Hippocampal formation (tissue), 2 donors: ENCODE results near the gene OR2AT4.
"Not testable (repeated sequence)": the region's sequence is repeated elsewhere in the genome, so short reads cannot be mapped to it uniquely, and the experiment has no call there.

Experiments used
- DNase-seq, 2 donors: peaks; one replicate each; lab custom pipeline; 2025; lab: John Stamatoyannopoulos, UW

Gene OR2AT4

GRCh38 chr11:75103380-75104026 is 6.8 kb upstream of the OR2AT4 start:
- DNase-seq, result no peak

- DNase-seq, result no peak
Measured at GRCh38 chr11:75101424-75102128, 4.9 kb upstream of the OR2AT4 start.

GRCh38 chr11:75100314-75100713 is 3.6 kb upstream of the OR2AT4 start:
- DNase-seq, result no peak

- DNase-seq, result no peak
Measured at GRCh38 chr11:75099635-75100034, 3.0 kb upstream of the OR2AT4 start.

- DNase-seq, result not testable (repeated sequence)
Measured at GRCh38 chr11:75098835-75099439, 2.3 kb upstream of the OR2AT4 start.

- not testable (repeated sequence) for DNase-seq
Measured at GRCh38 chr11:75098181-75098580, 1.5 kb upstream of the OR2AT4 start.

GRCh38 chr11:75097173-75097557 is 489 bp upstream of the OR2AT4 start:
- no peak for DNase-seq

GRCh38 chr11:75094382-75094781 is 2.3 kb downstream of the OR2AT4 start:
- not testable (repeated sequence) for DNase-seq

GRCh38 chr11:75090671-75091177 is 6.0 kb downstream of the OR2AT4 start:
- DNase-seq, result no peak

- no peak for DNase-seq
Measured at GRCh38 chr11:75087319-75088305, 9.1 kb downstream of the OR2AT4 start.

- DNase-seq, result no peak
Measured at GRCh38 chr11:75084883-75085282, 11.8 kb downstream of the OR2AT4 start.

- no peak for DNase-seq
Measured at GRCh38 chr11:75083217-75083605, 13.5 kb downstream of the OR2AT4 start.

GRCh38 chr11:75082601-75083216 is 14.0 kb downstream of the OR2AT4 start:
- no peak for DNase-seq

- DNase-seq, result no peak
Measured at GRCh38 chr11:75079546-75079945, 17.1 kb downstream of the OR2AT4 start.

GRCh38 chr11:75078233-75078632 is 18.4 kb downstream of the OR2AT4 start:
- no peak for DNase-seq

GRCh38 chr11:75077316-75077715 is 19.4 kb downstream of the OR2AT4 start:
- DNase-seq, result no peak

GRCh38 chr11:75076671-75077070 is 20.0 kb downstream of the OR2AT4 start:
- DNase-seq, result no peak

- no peak for DNase-seq
Measured at GRCh38 chr11:75073459-75074190, 23.1 kb downstream of the OR2AT4 start.

GRCh38 chr11:75072582-75072981 is 24.1 kb downstream of the OR2AT4 start:
- no peak for DNase-seq

- DNase-seq, result no peak
Measured at GRCh38 chr11:75069473-75069872, 27.2 kb downstream of the OR2AT4 start.

- DNase-seq, result no peak
Measured at GRCh38 chr11:75068993-75069392, 27.7 kb downstream of the OR2AT4 start.
